Right renal cortex interstitium (tissue), 3 donors: ENCODE results near the gene GRK3. TPM values are rescaled to one million over a fixed set of nuclear protein-coding genes. Genes with fewer than 3 reads are reported as not detected.
"Not testable (repeated sequence)": the region's sequence is repeated elsewhere in the genome, so short reads cannot be mapped to it uniquely, and the experiment has no call there.

Experiments used
- DNase-seq, 3 donors: peaks; one replicate each; pipeline ENCODE4 v3.0.0-alpha.2; 2013; ENCODE audit warnings: low read depth in 3 of 3, low spot score in 2 of 3
- polyA plus RNA-seq, 3 donors: library from polyadenylated mRNA; unstranded; fragments of 120-200 nt; gene quantifications; one replicate each; pipeline ENCODE4 v1.2.1, GENCODE V29; 2013; ENCODE audit not compliant: insufficient read length in 3 of 3

GRK3 gene
- polyA plus RNA-seq, 3 donors, result 8.7 to 10.7 (median 10.4) TPM

DNA sequence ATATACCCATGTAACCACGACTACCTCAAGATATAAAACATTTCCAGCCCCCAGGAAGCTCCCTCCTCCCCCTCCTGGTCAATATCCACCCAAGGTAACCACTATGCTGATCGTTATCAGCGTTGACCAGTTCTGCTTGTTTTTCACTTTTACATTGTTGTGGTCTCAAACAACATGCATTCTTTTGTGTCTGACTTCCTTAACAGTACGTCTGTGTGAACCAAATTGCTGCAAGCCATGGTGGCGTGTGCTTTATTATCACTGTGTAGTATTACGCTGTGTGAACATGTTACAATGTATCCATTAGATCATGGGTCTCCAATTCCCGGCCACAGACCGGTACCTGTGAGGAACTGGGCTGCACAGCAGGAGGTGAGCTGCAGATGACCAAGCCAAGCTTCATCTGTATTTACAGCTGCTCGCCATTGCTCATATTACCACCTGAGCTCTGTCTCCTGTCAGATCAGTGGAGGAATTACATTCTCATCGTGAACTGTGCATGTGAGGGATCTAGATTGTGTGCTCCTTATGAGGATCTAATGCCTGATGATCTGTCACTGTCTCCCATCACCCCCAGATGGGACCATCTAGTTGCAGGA lies 15.5 kb upstream of the GRK3 start:
- no peak for DNase-seq

- no peak for DNase-seq
Observed at GRCh38 chr22:25551396-25551795, 13.1 kb upstream of the GRK3 start.

DNA sequence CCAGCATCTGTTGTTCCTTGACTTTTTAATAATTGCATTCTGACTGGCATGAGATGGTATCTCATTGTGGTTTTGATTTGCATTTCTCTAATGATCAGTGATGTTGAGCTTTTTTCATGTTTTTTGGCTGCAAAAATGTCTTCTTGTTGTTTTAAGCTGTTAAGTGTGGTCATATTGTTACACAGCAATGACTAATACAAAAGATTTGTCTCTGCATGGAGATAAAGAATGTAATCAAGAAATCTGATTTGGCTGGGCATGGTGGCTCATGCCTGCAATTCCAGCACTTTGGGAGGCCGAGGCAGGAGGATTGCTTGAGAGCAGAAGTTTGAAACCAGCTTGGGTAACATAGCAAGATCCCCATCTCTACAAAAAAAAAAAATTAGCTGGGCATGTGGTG lies 12.1 kb upstream of the GRK3 start:
- DNase-seq, result not testable (repeated sequence)

DNA sequence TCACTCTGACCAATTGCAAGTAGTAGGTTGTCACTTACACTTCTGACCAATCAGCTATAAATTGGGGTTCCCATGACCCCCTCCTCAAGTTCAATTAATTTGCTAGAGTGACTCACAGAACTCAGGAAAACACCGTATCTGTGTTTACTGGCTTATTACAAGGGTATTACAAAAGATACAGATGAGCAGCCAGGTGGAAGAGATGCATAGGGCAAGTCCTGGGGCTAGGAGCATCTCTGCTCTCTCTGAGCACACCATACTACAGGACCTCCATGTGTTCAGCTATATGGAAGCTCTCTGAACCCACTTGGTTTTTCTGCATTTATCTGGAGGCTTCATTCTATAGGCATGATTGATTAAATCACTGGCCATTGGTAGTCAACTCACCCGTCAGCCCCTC lies 11.3 kb upstream of the GRK3 start:
- no peak for DNase-seq

DNA sequence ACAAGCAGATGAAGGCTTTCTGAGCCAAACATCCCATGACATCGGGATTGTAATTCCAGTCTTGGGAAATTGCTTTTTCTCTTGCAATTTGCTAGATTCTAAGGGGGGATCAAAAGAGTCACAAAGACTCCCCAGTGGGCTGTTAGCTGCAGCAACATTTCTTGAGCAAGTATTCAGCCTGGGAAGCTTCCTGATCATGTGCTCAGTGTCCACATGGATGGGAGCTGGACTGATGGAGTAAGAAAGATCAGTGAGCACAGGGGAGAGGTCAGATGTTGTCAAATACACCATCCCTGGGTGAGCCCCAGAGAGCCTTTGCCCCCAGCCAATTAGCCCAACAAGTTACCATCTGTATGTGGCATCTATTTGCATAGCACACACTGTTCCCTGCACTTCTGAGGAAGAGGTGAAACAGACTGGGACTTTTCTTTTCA lies 10.2 kb upstream of the GRK3 start:
- DNase-seq, result no peak

GRCh38 chr22:25554689-25555088 lies 9.8 kb upstream of the GRK3 start:
- DNase-seq, result no peak

DNA sequence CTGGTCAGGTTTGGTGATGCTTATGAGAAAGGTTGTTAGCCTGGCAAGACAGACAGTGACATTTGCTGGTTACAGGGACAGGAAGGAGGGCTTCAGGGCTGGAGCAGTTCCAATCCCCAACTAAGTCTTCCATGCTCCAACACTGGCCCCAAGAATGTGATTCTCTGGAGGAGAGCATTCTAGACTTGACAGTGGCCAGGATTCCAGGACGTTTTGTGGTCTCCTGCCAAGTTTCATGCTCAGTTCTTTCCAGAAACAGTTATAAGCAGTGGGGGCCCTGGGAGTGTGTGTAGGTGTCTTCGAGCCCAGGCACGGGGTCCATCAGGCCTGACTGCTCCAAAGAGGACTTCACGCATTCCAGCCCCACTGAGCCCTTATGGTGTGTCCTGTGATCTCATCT lies 8.9 kb upstream of the GRK3 start:
- DNase-seq, result no peak

GRCh38 chr22:25557218-25557617 lies 7.3 kb upstream of the GRK3 start:
- no peak for DNase-seq

GRCh38 chr22:25558341-25558740 lies 6.1 kb upstream of the GRK3 start:
- DNase-seq, result no peak

GRCh38 chr22:25559910-25560309 lies 4.6 kb upstream of the GRK3 start:
- not testable (repeated sequence) for DNase-seq

DNA sequence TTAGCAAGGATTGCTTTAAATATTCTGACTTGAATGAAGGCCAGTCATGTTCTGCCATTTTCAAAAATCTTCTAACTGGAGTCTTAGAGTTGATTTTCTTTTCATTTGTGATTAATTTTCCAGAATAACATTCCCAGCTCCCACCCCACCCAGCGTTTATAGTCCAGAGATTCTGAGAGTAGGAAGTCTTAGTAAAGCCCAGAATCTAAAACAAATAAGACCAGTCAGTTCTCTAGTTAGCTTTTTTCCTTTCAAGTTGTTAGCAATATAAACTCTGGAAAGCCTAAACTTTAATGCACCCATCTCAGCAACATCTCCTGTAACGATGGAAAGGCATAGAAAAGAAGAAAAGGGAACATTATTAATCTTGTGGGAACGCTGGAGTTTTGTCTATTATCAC lies 3.3 kb upstream of the GRK3 start:
- DNase-seq, result not testable (repeated sequence)

DNA sequence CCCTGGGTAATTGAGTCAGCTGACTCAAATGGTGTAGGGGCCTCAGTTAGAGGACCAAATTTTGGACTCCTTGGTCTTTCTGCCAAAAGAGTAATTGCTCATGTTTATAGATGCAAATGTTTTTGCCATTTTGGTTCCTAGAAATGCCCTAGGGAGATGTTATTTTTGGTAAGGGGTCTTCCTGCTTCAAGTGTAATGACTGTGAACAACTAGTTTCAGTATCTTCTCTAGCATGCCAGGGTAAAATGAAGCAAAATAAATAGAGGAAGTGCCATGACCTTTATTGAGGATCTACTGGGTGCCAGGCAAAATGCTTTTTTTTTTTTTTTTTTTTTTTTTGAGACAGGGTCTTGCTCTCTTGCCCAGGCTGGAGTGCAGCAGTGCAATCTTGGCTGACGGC lies 2.5 kb upstream of the GRK3 start:
- not testable (repeated sequence) for DNase-seq

DNA sequence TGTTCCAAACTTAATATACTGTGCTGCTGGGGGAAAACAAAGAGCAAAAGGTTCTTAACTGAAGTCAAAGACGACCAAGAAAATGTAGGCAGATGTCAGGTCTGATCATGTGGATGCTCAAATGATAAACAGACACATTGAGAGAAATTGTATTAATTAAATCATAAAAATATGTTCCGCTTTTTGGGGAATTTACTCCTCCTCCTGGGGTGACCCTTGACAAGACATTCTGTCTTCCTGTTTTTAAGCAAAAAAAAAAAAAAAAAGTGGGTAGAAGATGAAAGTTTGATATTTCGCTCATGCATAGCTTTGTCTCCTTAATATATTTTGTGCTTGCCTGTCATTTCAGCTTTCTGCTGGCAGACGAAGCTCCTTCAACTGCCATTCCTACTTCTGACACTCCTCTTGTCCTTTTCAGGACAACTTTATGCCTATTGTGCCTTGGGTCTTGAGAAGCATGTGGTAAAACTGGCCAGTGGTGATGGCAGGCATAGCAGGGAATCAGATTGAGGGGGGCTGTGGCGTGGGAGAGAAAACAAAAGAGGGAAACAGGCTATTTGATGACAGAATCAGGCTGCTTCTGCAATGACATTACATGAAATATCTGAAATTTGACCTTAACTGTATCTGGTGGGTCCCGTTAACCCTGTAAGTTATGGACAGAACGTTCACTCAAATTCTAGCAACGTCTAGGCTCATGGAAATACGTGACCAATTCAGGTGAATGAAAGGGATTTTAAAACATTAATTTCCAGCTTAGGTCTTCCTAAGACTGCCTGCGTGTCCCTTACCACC lies 1.3 kb upstream of the GRK3 start:
- DNase-seq, result not testable (repeated sequence)

DNA sequence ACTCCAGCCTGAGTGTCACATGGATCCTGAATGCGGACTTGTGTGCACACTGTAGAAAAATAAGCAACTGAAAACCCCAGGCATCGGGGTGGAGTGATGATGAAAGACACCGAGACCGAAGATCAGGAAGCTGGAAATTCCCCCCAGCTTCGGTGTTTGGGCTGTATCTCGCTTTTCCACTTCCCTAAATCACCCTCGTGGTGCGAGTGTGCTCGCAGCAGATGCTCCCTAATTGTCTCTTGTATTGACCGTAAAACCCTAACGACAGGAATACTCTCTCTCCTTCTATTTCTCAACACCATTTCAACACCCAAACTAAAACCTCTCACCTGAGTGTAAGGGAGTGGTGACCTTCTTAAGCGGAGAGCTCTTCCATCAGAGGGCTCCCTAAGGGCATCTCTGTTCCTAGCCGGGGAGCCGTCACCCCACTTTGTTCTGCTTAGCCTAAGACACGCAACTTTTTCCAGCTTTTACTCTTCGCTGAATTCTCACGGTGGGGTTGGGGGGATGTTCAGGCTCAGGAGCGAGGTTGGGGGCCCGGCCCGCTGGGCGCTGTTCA lies 635 bp upstream of the GRK3 start:
- DNase-seq, result no peak

DNA sequence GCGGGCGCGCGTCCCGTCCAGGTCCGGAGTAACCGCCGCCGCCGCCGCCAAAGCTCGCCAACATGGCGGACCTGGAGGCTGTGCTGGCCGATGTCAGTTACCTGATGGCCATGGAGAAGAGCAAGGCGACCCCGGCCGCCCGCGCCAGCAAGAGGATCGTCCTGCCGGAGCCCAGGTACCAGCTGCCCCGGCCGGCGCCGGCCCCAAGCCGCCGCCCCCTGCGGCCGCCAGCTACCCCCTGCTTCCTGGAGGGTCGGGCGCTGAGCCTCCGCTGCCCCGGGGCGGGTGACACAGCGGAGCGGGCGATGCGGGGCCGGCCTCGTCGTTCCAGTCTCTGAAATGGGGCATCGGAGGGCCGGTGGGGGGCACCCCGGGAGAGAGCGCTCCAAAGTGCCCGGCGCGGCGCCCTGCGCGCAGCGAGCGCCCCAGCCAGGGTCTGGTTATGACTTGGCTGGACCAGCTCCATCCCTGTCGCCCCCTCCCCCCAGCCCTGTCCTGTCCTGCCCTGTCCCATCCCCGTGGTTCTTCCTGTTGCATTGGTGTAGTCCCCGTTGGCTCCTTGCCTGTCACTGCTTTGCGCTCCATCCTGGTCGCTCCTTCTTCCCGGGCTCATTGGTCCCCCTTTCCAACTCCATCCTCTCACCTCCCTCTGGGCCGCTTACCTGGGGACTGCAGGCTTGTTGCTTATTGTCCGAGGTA lies 653 bp downstream of the GRK3 start:
- no peak for DNase-seq

- DNase-seq, result no peak
Observed at GRCh38 chr22:25566186-25566897, 1.9 kb downstream of the GRK3 start.

DNA sequence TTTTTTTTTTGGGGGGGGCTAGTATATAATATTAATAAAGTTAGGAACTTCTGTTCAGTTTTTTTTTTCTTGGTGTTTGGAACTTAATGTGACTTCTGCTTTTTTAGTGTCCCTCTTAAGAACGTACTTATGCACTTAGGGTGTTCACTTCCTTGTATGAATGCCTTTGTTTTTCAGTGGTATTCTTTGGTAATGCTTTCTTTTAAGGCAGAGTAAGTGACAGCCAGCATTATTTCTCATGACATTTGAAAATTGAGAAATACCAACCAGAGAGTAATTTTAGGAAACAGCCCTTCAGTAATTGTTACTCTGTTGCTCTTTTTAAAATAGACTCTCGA lies 2.4 kb downstream of the GRK3 start:
- no peak for DNase-seq

DNA sequence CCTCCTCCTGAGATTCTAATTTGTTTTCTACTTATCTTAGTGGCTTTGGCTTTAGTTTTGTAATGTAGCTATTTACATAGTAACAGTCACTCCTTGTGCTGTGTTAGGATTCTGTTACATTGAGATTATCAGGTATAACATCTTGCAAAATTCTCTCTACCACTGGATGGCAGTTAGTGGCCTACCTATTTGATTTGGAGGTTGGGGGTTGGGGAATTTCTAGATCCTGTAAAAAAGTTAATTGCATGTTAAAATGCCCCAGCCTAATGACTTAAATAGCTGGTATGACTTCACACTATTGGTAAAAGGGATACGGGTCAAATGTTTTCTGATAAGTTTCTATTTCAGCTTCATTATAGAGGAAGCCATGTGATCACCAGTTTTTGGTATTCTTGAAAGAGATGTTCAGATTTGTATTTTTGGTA lies 2.8 kb downstream of the GRK3 start:
- no peak for DNase-seq

DNA sequence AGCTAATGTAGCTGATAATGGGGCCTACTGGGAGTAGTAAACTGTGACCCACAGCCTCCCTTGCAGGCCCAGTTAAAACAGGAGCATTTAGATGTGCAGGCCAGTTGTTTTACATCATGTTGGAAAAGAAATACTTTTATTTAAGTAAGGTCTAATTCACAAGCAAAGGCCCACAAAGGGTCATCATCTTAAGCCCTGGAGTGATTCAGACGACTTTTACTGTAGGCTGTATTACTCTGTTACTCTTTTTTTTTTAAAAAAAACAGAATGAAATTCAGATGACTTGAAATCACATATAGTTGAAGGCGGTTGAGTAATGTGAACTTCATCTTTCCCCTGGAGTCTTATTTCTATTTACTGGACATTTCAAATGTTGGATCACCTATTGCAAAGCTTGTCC lies 3.6 kb downstream of the GRK3 start:
- DNase-seq, result not testable (repeated sequence)

GRCh38 chr22:25569361-25569760 lies 4.9 kb downstream of the GRK3 start:
- no peak for DNase-seq

- DNase-seq, result no peak
Observed at GRCh38 chr22:25569983-25570382, 5.5 kb downstream of the GRK3 start.
